D721Med (cell line): Measurements from ENCODE around the gene ANO2.

ENCODE experiments used
- DNase-seq: peaks from one replicate; pipeline ENCODE4 v3.0.0; 2011; ENCODE audit warnings: low spot score; ENCODE audit not compliant: insufficient read length
- FAIRE-seq: peaks from 2 replicates; lab custom pipeline; 2011; peaks lifted over from hg19 to GRCh38; lab: Jason Lieb, UNC
- CTCF ChIP-seq: IDR thresholded peaks from 2 replicates; pipeline ENCODE4 v1.5.1; 2012; ENCODE audit warnings: mild to moderate bottlenecking, control low read depth; ENCODE audit not compliant: insufficient read depth; ENCODE audit errors: missing control alignments

The ANO2 gene

GRCh38 chr12:5581019-5581418, 364.0 kb downstream of the ANO2 start:
- FAIRE-seq (no peak), DNase-seq (no peak)
- no peak for TF ChIP-seq CTCF

GRCh38 chr12:5578775-5579174, 366.3 kb downstream of the ANO2 start:
- no peak for DNase-seq
- FAIRE-seq = no peak
- no peak for TF ChIP-seq CTCF

GRCh38 chr12:5577741-5578140, 367.3 kb downstream of the ANO2 start:
- DNase-seq = no peak
- FAIRE-seq = no peak
- TF ChIP-seq CTCF = no peak

- DNase-seq = no peak
- no peak for TF ChIP-seq CTCF
- no peak for FAIRE-seq
Measured at GRCh38 chr12:5577211-5577612, 367.8 kb downstream of the ANO2 start.

- TF ChIP-seq CTCF = no peak
- no peak for FAIRE-seq
- no peak for DNase-seq
Measured at GRCh38 chr12:5575987-5576386, 369.1 kb downstream of the ANO2 start.

- no peak for FAIRE-seq
- TF ChIP-seq CTCF = no peak
- DNase-seq = no peak
Measured at GRCh38 chr12:5575232-5575631, 369.8 kb downstream of the ANO2 start.

GRCh38 chr12:5573390-5573789, 371.7 kb downstream of the ANO2 start:
- TF ChIP-seq CTCF = no peak
- DNase-seq = no peak
- FAIRE-seq = no peak
